Activated CD8-positive, alpha-beta T cell treated with anti-CD3 and anti-CD28 coated beads for 36 hours (primary cell): Measurements from ENCODE around the gene GATA2. TPM values are rescaled to one million over a fixed set of nuclear protein-coding genes. Genes with fewer than 3 reads are reported as not detected.

ENCODE experiments used
- ATAC-seq: fragments of 200-7000 bp; cut with Tn5 transposase; one replicate; pipeline ENCODE4 v1.10.0; 2021; ENCODE audit warnings: mild to moderate bottlenecking, moderate library complexity
- CTCF ChIA-PET: fragments of 350-600 bp; sonication (Branson Sonifier 250); formaldehyde crosslinking; loops from one replicate; lab custom pipeline; 2021; ENCODE audit warnings: antibody characterized with exemption; lab: Charles Lee
- POLR2A ChIA-PET: fragments of 350-600 bp; sonication (Branson Sonifier 250); formaldehyde crosslinking; loops from one replicate; lab custom pipeline; 2021; ENCODE audit warnings: antibody characterized with exemption; lab: Charles Lee
- DNase-seq: peaks from one replicate; pipeline ENCODE4 v3.0.0-alpha.2; 2020
- H3K27ac Mint-ChIP-seq: one replicate; pipeline ENCODE4 v1.8.0; 2021; ENCODE audit warnings: mild to moderate bottlenecking, mixed read lengths
- H3K27me3 Mint-ChIP-seq: one replicate; pipeline ENCODE4 v1.8.0; 2021; ENCODE audit warnings: mixed read lengths
- H3K36me3 Mint-ChIP-seq: one replicate; pipeline ENCODE4 v1.8.0; 2021; ENCODE audit warnings: low read depth, mixed read lengths
- H3K4me1 Mint-ChIP-seq: one replicate; pipeline ENCODE4 v1.8.0; 2021; ENCODE audit warnings: low read depth, mixed read lengths
- H3K4me3 Mint-ChIP-seq: one replicate; pipeline ENCODE4 v1.8.0; 2021; ENCODE audit warnings: mild to moderate bottlenecking, moderate library complexity, mixed read lengths
- H3K9me3 Mint-ChIP-seq: one replicate; pipeline ENCODE4 v1.8.0; 2021; ENCODE audit warnings: mixed read lengths
- CTCF ChIP-seq: fragments of 200-600 bp; IDR thresholded peaks from one replicate; pipeline ENCODE4 v1.8.0; 2022; ENCODE audit warnings: antibody characterized with exemption, mild to moderate bottlenecking
- intact Hi-C: fragments of 100-400 bp; cut with micrococcal nuclease; formaldehyde crosslinking; loops from one replicate; pipeline ENCODE4 v1.10.0; 2022
- total RNA-seq, 2 experiments: library from RNA; stranded (reverse); gene quantifications; one replicate each; pipeline ENCODE4 v1.2.3, GENCODE V29; 2021

Gene GATA2
- total RNA-seq, 2 experiments from 2014 or later: not detected

GRCh38 chr3:128480278-128480677, 12.7 kb downstream of the GATA2 start:
- Mint-ChIP-seq H3K4me1 (peaks cover 14% of the 10 kb centered on the region), H3K36me3 (no peaks in the 10 kb centered on the region), H3K27ac (no peak overlapping the region), H3K27me3 (peaks cover 48% of the 10 kb centered on the region), H3K9me3 (no peaks in the 10 kb centered on the region), H3K4me3 (no peak overlapping the region)
- CTCF ChIA-PET: interaction anchor here (1.0 to 1.5 kb wide), 2 partner anchors 10 to 54 kb away, joined by 4 read pairs; no protein-coding TSS in a partner anchor
- ATAC-seq (no peak), DNase-seq (no peak)
- POLR2A ChIA-PET: no interaction called here
- no peak for TF ChIP-seq CTCF
- intact Hi-C loops: no loop called here

GRCh38 chr3:128479558-128480086, 13.4 kb downstream of the GATA2 start:
- Mint-ChIP-seq H3K9me3 (no peaks in the 10 kb centered on the region), H3K27ac (no peak overlapping the region), H3K27me3 (peaks cover 42% of the 10 kb centered on the region), H3K36me3 (no peaks in the 10 kb centered on the region), H3K4me1 (peaks cover 14% of the 10 kb centered on the region), H3K4me3 (no peak overlapping the region)
- intact Hi-C loops: no loop called here
- ATAC-seq (no peak), DNase-seq (no peak)
- ChIA-PET POLR2A (no interaction called here), CTCF (interaction anchor here (1.0 to 1.5 kb wide), 2 partner anchors 10 to 54 kb away, joined by 4 read pairs; no protein-coding TSS in a partner anchor)
- no peak for TF ChIP-seq CTCF

GRCh38 chr3:128478576-128479506, 14.2 kb downstream of the GATA2 start:
- no peak for DNase-seq
- intact Hi-C loops: no loop called here
- Mint-ChIP-seq H3K9me3 (no peaks in the 10 kb centered on the region), H3K27me3 (peaks cover 36% of the 10 kb centered on the region), H3K4me1 (peaks cover 13% of the 10 kb centered on the region), H3K27ac (no peak overlapping the region), H3K36me3 (no peaks in the 10 kb centered on the region), H3K4me3 (no peak overlapping the region)
- ChIA-PET CTCF (no interaction called here), POLR2A (no interaction called here)
- no peak for ATAC-seq
- no peak for TF ChIP-seq CTCF

GRCh38 chr3:128476659-128477058, 16.3 kb downstream of the GATA2 start:
- Mint-ChIP-seq H3K27me3 (peaks cover 21% of the 10 kb centered on the region), H3K36me3 (no peaks in the 10 kb centered on the region), H3K27ac (no peak overlapping the region), H3K9me3 (no peaks in the 10 kb centered on the region), H3K4me3 (no peak overlapping the region), H3K4me1 (no peaks in the 10 kb centered on the region)
- TF ChIP-seq CTCF: no peak
- ChIA-PET CTCF (interaction anchor here (1.0 kb wide), 1 partner anchor 21 kb away, joined by 3 read pairs; no protein-coding TSS in a partner anchor), POLR2A (no interaction called here)
- intact Hi-C loops: no loop called here
- ATAC-seq: no peak
- no peak for DNase-seq

GRCh38 chr3:128475355-128475754, 17.6 kb downstream of the GATA2 start:
- Mint-ChIP-seq H3K9me3 (no peaks in the 10 kb centered on the region), H3K27ac (no peak overlapping the region), H3K4me3 (no peak overlapping the region), H3K4me1 (no peaks in the 10 kb centered on the region), H3K27me3 (peaks cover 19% of the 10 kb centered on the region), H3K36me3 (no peaks in the 10 kb centered on the region)
- POLR2A ChIA-PET: no interaction called here
- intact Hi-C loops: no loop called here
- CTCF ChIA-PET: interaction anchor here (0.9 to 1.3 kb wide), 2 partner anchors 9 to 22 kb away, joined by 3 read pairs; no protein-coding TSS in a partner anchor
- no peak for TF ChIP-seq CTCF
- ATAC-seq (no peak), DNase-seq (no peak)
